H1 (cell line): ENCODE measurements around the gene TTL. TPM values are rescaled to one million over a fixed set of nuclear protein-coding genes. Genes with fewer than 3 reads are reported as not detected.

Source experiments
- JUND ChIP-seq: IDR thresholded peaks from 2 replicates; pipeline ENCODE4 v1.6.1; 2011; ENCODE audit warnings: mild to moderate bottlenecking, improper control_type of control experiment, low read length
- KDM4A ChIP-seq: IDR thresholded peaks from one replicate; pipeline ENCODE4 v1.7.1; 2012; ENCODE audit warnings: low read depth, mild to moderate bottlenecking, moderate library complexity, low read length, inconsistent platforms; ENCODE audit not compliant: severe bottlenecking
- SIN3A ChIP-seq, 2 experiments: IDR thresholded peaks in 1 of 2; conservative IDR thresholded peaks in 1 of 2; 2 replicates each; pipeline ENCODE4 v1.6.1; 2011 to 2012; ENCODE audit warnings: low read length in 2 of 2, improper control_type of control experiment in 1 of 2, low read depth in 1 of 2, mild to moderate bottlenecking in 1 of 2
- polyA plus RNA-seq, 7 experiments: library from polyadenylated mRNA; depleted of rRNA in 3 of 7; stranded (reverse) in 5 of 7; unstranded in 2 of 7; fragments of >200 nt in 5 of 7; fragments of 200-250 nt in 2 of 7; gene quantifications; 1 replicate in 5 of 7; 2 replicates in 1 of 7; 4 replicates in 1 of 7; pipeline versions ENCODE4 v1.2.1 to v1.2.3, GENCODE V29; 2011 to 2013; ENCODE audit warnings: missing spikeins in 2 of 7, mixed read lengths in 2 of 7
- total RNA-seq: library from RNA; stranded (reverse); fragmentation: NEBNext Ultra II Directional; extraction: Animal tissue kit (Norgen Biotek cat#: 25700); gene quantifications from 2 replicates; pipeline ENCODE4 v1.2.1, GENCODE V29; 2021
- TF ChIP-seq, protein P1 (sequence below), 3 experiments: IDR thresholded peaks; 1 replicate in 2 of 3; 2 replicates in 1 of 3; pipeline versions ENCODE4 v1.5.1 to v1.6.1; 2011; ENCODE audit warnings: low read length in 3 of 3, mild to moderate bottlenecking in 3 of 3, inconsistent platforms in 2 of 3, low read depth in 1 of 3, moderate library complexity in 1 of 3; ENCODE audit not compliant: insufficient read depth in 1 of 3; ENCODE audit errors: control extremely low read depth in 1 of 3
- TF ChIP-seq, protein P2 (sequence below): fragments of 300-600 bp; sonication (generic); IDR thresholded peaks from 2 replicates; pipeline ENCODE4 v1.7.1; 2012; ENCODE audit warnings: low read length, moderate library complexity, mild to moderate bottlenecking, inconsistent platforms; ENCODE audit not compliant: insufficient replicate concordance

Gene TTL
- total and polyA plus RNA-seq, 2 of the 8 experiments (the other 6 are each of a cell fraction or from before 2014, with no cell fraction given), result 17.5 to 57.1 TPM

DNA sequence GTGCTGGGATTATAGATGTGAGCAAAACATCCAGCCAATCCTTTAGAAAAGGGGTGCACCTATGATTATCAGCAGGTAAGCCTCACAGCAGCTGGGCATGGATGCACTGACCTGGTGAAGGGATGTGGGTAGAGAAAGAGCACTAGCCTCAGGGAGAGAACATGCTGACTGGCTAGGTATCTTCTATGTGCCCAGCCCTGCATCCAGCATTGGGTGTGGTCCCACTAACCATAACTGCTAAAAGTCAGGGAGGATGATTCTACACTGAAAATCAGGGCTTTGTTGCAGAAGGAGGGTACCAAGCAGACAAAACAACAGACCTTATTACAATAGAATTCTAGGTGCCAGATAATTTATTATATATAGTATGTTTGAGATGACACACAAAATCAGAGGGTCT, 27.4 kb upstream of the TTL start (continued):
- TF ChIP-seq, protein P1, sequence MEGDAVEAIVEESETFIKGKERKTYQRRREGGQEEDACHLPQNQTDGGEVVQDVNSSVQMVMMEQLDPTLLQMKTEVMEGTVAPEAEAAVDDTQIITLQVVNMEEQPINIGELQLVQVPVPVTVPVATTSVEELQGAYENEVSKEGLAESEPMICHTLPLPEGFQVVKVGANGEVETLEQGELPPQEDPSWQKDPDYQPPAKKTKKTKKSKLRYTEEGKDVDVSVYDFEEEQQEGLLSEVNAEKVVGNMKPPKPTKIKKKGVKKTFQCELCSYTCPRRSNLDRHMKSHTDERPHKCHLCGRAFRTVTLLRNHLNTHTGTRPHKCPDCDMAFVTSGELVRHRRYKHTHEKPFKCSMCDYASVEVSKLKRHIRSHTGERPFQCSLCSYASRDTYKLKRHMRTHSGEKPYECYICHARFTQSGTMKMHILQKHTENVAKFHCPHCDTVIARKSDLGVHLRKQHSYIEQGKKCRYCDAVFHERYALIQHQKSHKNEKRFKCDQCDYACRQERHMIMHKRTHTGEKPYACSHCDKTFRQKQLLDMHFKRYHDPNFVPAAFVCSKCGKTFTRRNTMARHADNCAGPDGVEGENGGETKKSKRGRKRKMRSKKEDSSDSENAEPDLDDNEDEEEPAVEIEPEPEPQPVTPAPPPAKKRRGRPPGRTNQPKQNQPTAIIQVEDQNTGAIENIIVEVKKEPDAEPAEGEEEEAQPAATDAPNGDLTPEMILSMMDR (IDR thresholded peaks at IDR 0.05; ENCODE audit: control extremely low read depth in 1 of 3, insufficient read depth in 1 of 3, low read depth in 1 of 3, low read length in 3 of 3), result no peak
- TF ChIP-seq KDM4A, result no peak
- TF ChIP-seq, protein P2, sequence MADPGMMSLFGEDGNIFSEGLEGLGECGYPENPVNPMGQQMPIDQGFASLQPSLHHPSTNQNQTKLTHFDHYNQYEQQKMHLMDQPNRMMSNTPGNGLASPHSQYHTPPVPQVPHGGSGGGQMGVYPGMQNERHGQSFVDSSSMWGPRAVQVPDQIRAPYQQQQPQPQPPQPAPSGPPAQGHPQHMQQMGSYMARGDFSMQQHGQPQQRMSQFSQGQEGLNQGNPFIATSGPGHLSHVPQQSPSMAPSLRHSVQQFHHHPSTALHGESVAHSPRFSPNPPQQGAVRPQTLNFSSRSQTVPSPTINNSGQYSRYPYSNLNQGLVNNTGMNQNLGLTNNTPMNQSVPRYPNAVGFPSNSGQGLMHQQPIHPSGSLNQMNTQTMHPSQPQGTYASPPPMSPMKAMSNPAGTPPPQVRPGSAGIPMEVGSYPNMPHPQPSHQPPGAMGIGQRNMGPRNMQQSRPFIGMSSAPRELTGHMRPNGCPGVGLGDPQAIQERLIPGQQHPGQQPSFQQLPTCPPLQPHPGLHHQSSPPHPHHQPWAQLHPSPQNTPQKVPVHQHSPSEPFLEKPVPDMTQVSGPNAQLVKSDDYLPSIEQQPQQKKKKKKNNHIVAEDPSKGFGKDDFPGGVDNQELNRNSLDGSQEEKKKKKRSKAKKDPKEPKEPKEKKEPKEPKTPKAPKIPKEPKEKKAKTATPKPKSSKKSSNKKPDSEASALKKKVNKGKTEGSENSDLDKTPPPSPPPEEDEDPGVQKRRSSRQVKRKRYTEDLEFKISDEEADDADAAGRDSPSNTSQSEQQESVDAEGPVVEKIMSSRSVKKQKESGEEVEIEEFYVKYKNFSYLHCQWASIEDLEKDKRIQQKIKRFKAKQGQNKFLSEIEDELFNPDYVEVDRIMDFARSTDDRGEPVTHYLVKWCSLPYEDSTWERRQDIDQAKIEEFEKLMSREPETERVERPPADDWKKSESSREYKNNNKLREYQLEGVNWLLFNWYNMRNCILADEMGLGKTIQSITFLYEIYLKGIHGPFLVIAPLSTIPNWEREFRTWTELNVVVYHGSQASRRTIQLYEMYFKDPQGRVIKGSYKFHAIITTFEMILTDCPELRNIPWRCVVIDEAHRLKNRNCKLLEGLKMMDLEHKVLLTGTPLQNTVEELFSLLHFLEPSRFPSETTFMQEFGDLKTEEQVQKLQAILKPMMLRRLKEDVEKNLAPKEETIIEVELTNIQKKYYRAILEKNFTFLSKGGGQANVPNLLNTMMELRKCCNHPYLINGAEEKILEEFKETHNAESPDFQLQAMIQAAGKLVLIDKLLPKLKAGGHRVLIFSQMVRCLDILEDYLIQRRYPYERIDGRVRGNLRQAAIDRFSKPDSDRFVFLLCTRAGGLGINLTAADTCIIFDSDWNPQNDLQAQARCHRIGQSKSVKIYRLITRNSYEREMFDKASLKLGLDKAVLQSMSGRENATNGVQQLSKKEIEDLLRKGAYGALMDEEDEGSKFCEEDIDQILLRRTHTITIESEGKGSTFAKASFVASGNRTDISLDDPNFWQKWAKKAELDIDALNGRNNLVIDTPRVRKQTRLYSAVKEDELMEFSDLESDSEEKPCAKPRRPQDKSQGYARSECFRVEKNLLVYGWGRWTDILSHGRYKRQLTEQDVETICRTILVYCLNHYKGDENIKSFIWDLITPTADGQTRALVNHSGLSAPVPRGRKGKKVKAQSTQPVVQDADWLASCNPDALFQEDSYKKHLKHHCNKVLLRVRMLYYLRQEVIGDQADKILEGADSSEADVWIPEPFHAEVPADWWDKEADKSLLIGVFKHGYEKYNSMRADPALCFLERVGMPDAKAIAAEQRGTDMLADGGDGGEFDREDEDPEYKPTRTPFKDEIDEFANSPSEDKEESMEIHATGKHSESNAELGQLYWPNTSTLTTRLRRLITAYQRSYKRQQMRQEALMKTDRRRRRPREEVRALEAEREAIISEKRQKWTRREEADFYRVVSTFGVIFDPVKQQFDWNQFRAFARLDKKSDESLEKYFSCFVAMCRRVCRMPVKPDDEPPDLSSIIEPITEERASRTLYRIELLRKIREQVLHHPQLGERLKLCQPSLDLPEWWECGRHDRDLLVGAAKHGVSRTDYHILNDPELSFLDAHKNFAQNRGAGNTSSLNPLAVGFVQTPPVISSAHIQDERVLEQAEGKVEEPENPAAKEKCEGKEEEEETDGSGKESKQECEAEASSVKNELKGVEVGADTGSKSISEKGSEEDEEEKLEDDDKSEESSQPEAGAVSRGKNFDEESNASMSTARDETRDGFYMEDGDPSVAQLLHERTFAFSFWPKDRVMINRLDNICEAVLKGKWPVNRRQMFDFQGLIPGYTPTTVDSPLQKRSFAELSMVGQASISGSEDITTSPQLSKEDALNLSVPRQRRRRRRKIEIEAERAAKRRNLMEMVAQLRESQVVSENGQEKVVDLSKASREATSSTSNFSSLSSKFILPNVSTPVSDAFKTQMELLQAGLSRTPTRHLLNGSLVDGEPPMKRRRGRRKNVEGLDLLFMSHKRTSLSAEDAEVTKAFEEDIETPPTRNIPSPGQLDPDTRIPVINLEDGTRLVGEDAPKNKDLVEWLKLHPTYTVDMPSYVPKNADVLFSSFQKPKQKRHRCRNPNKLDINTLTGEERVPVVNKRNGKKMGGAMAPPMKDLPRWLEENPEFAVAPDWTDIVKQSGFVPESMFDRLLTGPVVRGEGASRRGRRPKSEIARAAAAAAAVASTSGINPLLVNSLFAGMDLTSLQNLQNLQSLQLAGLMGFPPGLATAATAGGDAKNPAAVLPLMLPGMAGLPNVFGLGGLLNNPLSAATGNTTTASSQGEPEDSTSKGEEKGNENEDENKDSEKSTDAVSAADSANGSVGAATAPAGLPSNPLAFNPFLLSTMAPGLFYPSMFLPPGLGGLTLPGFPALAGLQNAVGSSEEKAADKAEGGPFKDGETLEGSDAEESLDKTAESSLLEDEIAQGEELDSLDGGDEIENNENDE, result no peak
- TF ChIP-seq SIN3A (conservative IDR thresholded peaks at IDR 0.05 in 1 of 2, IDR thresholded peaks at IDR 0.05 in 1 of 2; ENCODE audit: low read depth in 1 of 2, low read length in 2 of 2), result no peak
- TF ChIP-seq JUND, result no peak
